ENCODE results near the gene CRTC3. TPM values are rescaled to one million over a fixed set of nuclear protein-coding genes. Genes with fewer than 3 reads are reported as not detected.
A peak's percentile ranks its signal among the peaks of the same experiment; 100 is the strongest.

CRTC3 gene
- total RNA-seq, 1 donor from 2014 or later: 21.4 TPM

DNA sequence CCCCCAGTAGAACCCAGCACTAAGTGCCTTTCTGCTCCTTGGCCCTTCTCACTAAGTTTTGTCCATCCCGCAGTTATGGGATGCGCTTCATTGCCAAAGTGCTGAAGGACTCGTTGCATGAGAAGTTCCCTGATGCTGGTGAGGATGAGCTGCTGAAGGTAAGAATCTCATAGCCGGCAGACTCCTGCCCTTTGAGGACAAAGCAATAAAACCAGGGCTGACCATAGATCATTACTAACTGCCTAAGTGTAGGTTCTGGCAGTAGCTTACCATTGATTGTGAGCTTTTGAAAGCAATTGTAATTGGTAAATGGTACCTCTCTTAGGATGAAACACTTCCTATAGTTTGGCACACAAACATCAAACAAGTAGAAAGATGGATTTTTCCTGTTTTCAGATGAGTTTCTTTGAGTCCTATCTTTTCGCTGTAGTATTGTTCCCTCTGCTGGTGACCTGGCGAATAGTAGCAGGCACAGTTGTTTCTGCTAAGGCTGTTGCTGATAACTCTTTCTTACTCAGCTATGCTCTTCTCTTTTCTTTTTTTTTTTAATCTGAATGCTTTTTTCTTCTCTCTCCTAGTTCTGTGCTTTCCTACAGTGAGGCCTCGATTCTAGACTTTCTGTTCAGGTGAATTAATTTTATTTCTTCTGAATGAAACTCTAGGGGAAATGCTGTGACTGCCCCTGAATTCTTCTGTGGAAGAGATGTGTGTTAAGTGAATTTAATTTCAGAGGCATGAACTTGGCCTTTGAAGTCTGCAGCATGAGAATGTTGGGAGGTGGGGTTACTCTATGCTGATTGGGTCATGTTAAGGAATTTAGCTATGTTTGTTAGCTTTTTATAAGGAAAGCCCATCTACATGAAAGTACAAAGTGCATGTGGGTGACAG lies 47.4 kb upstream of the CRTC3 start:
- Histone ChIP-seq H3K9ac (ENCODE audit: low read length) (no peak overlapping the region), H3K4me2 (ENCODE audit: low read length) (no peak overlapping the region), H3K4me3 (ENCODE audit: insufficient read depth, low read depth, low read length) (no peak overlapping the region), H4K20me1 (ENCODE audit: insufficient read depth, low read length) (peaks cover 30% of the 10 kb centered on the region), H3K27me3 (ENCODE audit: insufficient read depth, low read length) (no peaks in the 10 kb centered on the region), H3K36me3 (ENCODE audit: insufficient read depth, low read length) (peaks cover 67% of the 10 kb centered on the region), H3K9me3 (ENCODE audit: insufficient read depth, low read depth, low read length) (no peaks in the 10 kb centered on the region), H3K27ac (ENCODE audit: low read depth, low read length) (no peak overlapping the region), H3K4me1 (ENCODE audit: insufficient read depth, low read length) (no peaks in the 10 kb centered on the region), H3K79me2 (ENCODE audit: insufficient read depth, low read length) (no peaks in the 10 kb centered on the region), H2AFZ (ENCODE audit: low read depth, low read length) (no peak overlapping the region)
- Mint-ChIP-seq H3K36me3 (ENCODE audit: low read depth, unreplicated experiment) (peaks cover 31% of the 10 kb centered on the region), H3K27me3 (ENCODE audit: low read depth, unreplicated experiment) (no peaks in the 10 kb centered on the region), H3K9me3 (ENCODE audit: unreplicated experiment) (no peaks in the 10 kb centered on the region), H3K27ac (ENCODE audit: unreplicated experiment) (peak overlapping the region; percentile 21), H3K4me1 (ENCODE audit: low read depth, unreplicated experiment) (peaks cover 20% of the 10 kb centered on the region), H3K4me3 (ENCODE audit: unreplicated experiment) (no peak overlapping the region)
- peak; percentile 47 for DNase-seq (ENCODE audit: low read depth)
- TF ChIP-seq CTCF (IDR thresholded peaks at IDR 0.05; ENCODE audit: insufficient read depth, low read depth, low read length): peak; percentile 86
- TF ChIP-seq EZH2 (IDR thresholded peaks at IDR 0.05; ENCODE audit: insufficient read depth, low read length): no peak
- peak; percentile 29 for FAIRE-seq

DNA sequence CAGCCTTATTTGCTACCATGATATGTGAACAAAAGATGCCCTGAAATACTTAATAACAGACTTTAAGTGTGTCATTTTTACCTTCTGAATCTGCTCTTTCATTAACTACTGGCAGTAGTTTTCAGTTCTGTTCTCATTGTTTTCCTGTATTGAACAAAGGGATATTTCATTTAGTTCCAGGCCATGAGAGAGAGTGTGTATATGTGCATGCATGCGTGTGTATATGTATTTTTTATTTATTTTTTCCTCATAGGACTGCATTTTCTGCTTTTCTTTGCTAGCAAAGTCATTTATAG lies 46.8 kb upstream of the CRTC3 start:
- H3K4me1 Mint-ChIP-seq (ENCODE audit: low read depth, unreplicated experiment): peaks cover 20% of the 10 kb centered on the region
- H3K27me3 ChIP-seq (ENCODE audit: insufficient read depth, low read length): no peaks in the 10 kb centered on the region
- H4K20me1 ChIP-seq (ENCODE audit: insufficient read depth, low read length): peaks cover 32% of the 10 kb centered on the region
- no peaks in the 10 kb centered on the region for H3K79me2 ChIP-seq (ENCODE audit: insufficient read depth, low read length)
- H3K9me3 ChIP-seq (ENCODE audit: insufficient read depth, low read depth, low read length): no peaks in the 10 kb centered on the region
- H3K36me3 Mint-ChIP-seq (ENCODE audit: low read depth, unreplicated experiment): peaks cover 30% of the 10 kb centered on the region
- H3K27ac Mint-ChIP-seq (ENCODE audit: unreplicated experiment): no peak overlapping the region
- TF ChIP-seq EZH2 (IDR thresholded peaks at IDR 0.05; ENCODE audit: insufficient read depth, low read length) (no peak), CTCF (IDR thresholded peaks at IDR 0.05; ENCODE audit: insufficient read depth, low read depth, low read length) (no peak)
- no peak overlapping the region for H3K4me2 ChIP-seq (ENCODE audit: low read length)
- no peak overlapping the region for H3K4me3 Mint-ChIP-seq (ENCODE audit: unreplicated experiment)
- DNase-seq (ENCODE audit: low read depth) (no peak), FAIRE-seq (no peak)
- no peak overlapping the region for H3K27ac ChIP-seq (ENCODE audit: low read depth, low read length)
- no peak overlapping the region for H3K4me3 ChIP-seq (ENCODE audit: insufficient read depth, low read depth, low read length)
- no peak overlapping the region for H3K9ac ChIP-seq (ENCODE audit: low read length)
- no peak overlapping the region for H2AFZ ChIP-seq (ENCODE audit: low read depth, low read length)
- no peaks in the 10 kb centered on the region for H3K9me3 Mint-ChIP-seq (ENCODE audit: unreplicated experiment)
- H3K36me3 ChIP-seq (ENCODE audit: insufficient read depth, low read length): peaks cover 64% of the 10 kb centered on the region
- H3K27me3 Mint-ChIP-seq (ENCODE audit: low read depth, unreplicated experiment): no peaks in the 10 kb centered on the region
- no peaks in the 10 kb centered on the region for H3K4me1 ChIP-seq (ENCODE audit: insufficient read depth, low read length)

GRCh38 chr15:90483637-90484036 lies 46.1 kb upstream of the CRTC3 start:
- no peak overlapping the region for H3K27ac Mint-ChIP-seq (ENCODE audit: unreplicated experiment)
- no peak overlapping the region for H3K4me3 ChIP-seq (ENCODE audit: insufficient read depth, low read depth, low read length)
- H3K9me3 Mint-ChIP-seq (ENCODE audit: unreplicated experiment): no peaks in the 10 kb centered on the region
- no peak overlapping the region for H3K4me2 ChIP-seq (ENCODE audit: low read length)
- no peaks in the 10 kb centered on the region for H3K79me2 ChIP-seq (ENCODE audit: insufficient read depth, low read length)
- no peaks in the 10 kb centered on the region for H3K27me3 Mint-ChIP-seq (ENCODE audit: low read depth, unreplicated experiment)
- no peak overlapping the region for H3K4me3 Mint-ChIP-seq (ENCODE audit: unreplicated experiment)
- no peaks in the 10 kb centered on the region for H3K9me3 ChIP-seq (ENCODE audit: insufficient read depth, low read depth, low read length)
- FAIRE-seq (no peak), DNase-seq (ENCODE audit: low read depth) (no peak)
- no peak overlapping the region for H3K27ac ChIP-seq (ENCODE audit: low read depth, low read length)
- peaks cover 18% of the 10 kb centered on the region for H3K4me1 Mint-ChIP-seq (ENCODE audit: low read depth, unreplicated experiment)
- no peak overlapping the region for H3K9ac ChIP-seq (ENCODE audit: low read length)
- H3K36me3 ChIP-seq (ENCODE audit: insufficient read depth, low read length): peaks cover 62% of the 10 kb centered on the region
- peaks cover 30% of the 10 kb centered on the region for H3K36me3 Mint-ChIP-seq (ENCODE audit: low read depth, unreplicated experiment)
- no peaks in the 10 kb centered on the region for H3K4me1 ChIP-seq (ENCODE audit: insufficient read depth, low read length)
- H2AFZ ChIP-seq (ENCODE audit: low read depth, low read length): no peak overlapping the region
- no peaks in the 10 kb centered on the region for H3K27me3 ChIP-seq (ENCODE audit: insufficient read depth, low read length)
- no peak for TF ChIP-seq EZH2 (IDR thresholded peaks at IDR 0.05; ENCODE audit: insufficient read depth, low read length)
- TF ChIP-seq CTCF (IDR thresholded peaks at IDR 0.05; ENCODE audit: insufficient read depth, low read depth, low read length): no peak
- peaks cover 35% of the 10 kb centered on the region for H4K20me1 ChIP-seq (ENCODE audit: insufficient read depth, low read length)
